NCI-H2171 (cell line): ENCODE data around the gene PDE6A.

Experiments
- DNase-seq: peaks from one replicate; lab custom pipeline; 2025; lab: John Stamatoyannopoulos, UW

PDE6A gene

DNA sequence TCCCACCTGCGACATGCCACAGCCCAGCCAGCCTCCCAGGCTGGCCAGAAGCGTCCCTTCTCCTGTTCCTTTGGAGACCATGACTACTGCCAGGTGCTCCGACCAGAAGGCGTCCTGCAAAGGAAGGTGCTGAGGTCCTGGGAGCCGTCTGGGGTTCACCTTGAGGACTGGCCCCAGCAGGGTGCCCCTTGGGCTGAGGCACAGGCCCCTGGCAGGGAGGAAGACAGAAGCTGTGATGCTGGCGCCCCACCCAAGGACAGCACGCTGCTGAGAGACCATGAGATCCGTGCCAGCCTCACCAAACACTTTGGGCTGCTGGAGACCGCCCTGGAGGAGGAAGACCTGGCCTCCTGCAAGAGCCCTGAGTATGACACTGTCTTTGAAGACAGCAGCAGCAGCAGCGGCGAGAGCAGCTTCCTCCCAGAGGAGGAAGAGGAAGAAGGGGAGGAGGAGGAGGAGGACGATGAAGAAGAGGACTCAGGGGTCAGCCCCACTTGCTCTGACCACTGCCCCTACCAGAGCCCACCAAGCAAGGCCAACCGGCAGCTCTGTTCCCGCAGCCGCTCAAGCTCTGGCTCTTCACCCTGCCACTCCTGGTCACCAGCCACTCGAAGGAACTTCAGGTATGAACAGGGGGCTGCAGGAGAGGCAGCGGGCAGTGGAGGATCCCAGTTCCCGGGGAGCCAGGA, 108.0 kb downstream of the PDE6A start:
- DNase-seq: no peak

DNA sequence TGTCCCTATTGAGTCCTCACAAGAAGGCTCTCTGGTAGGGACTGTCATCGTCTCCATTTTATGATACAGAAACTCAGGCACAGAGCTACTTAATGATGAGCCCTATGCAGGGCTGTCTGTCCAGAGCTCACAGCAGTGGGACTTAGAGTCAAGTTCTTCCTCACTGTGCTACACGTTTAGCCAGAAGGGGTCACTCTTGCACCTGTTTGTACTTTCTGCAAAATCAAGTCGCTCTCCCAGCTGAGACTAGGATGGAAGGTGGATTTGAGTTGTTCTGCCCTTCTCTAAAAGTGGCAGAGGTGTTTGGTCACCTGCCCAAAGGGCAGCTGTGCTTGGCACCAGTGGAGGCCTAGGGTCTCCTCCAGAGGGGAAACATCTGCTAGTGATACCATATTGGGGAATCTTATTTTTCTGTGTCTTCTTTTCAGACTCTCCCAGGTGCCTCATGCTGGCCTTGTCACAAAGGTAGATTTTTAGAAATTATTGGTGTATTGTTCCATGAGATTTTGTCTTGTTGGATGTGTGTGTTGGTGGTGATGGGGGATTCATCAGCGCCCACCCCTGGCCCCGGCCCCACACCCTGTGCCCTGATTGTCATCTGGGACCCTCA, 110.2 kb downstream of the PDE6A start:
- no peak for DNase-seq

DNA sequence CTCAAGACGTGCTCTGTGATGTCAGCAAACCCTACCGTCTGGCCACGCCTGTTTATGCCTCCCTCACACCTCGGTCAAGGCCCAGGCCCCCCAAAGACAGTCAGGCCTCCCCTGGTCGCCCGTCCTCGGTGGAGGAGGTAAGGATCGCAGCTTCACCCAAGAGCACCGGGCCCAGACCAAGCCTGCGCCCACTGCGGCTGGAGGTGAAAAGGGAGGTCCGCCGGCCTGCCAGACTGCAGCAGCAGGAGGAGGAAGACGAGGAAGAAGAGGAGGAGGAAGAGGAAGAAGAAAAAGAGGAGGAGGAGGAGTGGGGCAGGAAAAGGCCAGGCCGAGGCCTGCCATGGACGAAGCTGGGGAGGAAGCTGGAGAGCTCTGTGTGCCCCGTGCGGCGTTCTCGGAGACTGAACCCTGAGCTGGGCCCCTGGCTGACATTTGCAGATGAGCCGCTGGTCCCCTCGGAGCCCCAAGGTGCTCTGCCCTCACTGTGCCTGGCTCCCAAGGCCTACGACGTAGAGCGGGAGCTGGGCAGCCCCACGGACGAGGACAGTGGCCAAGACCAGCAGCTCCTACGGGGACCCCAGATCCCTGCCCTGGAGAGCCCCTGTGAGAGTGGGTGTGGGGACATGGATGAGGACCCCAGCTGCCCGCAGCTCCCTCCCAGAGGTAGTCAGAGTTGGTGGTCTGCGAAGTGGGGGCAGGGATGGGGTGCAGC, 111.3 kb downstream of the PDE6A start:
- DNase-seq: no peak

DNA sequence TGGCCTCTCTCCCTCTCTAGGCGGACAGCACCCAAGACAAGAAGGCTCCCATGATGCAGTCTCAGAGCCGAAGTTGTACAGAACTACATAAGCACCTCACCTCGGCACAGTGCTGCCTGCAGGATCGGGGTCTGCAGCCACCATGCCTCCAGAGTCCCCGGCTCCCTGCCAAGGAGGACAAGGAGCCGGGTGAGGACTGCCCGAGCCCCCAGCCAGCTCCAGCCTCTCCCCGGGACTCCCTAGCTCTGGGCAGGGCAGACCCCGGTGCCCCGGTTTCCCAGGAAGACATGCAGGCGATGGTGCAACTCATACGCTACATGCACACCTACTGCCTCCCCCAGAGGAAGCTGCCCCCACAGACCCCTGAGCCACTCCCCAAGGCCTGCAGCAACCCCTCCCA, 112.0 kb downstream of the PDE6A start:
- no peak for DNase-seq

DNA sequence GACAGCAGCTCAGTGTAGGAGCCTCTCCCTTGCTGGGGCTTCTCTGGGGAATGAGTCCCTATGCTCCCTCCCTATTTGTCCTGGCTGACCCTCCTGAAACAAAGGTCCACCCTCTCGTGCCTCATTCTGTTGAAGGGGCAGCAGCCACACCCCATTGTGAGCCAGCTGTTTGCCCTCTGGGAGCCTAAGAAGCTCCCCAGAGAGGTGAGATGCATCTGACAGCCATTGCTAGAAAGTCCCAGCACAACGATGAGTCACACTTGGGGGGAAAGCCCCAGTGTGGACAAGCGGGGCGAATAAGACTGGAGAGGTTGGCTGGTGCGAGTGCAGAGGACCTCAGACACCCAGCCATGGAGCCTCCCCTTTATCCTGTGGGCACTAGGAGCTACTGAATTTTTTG, 113.1 kb downstream of the PDE6A start:
- DNase-seq: no peak

DNA sequence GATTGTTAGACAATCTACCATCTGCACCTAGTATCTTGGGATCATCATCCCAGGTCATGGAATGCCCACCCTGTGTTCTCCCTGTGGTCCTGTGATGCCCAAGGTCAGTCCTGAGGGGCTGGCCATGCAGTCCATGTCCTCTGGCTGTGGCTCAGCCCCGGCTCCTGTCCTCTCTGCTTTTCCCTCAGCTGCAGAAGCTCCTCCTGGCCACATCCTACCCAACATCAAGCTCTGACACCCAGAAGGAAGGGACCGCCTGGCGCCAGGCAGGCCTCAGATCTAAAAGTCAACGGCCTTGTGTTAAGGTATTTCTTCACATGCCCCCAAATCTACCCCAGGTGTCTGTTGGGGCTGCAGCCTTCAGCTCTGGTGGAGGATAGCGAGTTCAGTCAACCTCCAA, 114.0 kb downstream of the PDE6A start:
- DNase-seq: no peak

DNA sequence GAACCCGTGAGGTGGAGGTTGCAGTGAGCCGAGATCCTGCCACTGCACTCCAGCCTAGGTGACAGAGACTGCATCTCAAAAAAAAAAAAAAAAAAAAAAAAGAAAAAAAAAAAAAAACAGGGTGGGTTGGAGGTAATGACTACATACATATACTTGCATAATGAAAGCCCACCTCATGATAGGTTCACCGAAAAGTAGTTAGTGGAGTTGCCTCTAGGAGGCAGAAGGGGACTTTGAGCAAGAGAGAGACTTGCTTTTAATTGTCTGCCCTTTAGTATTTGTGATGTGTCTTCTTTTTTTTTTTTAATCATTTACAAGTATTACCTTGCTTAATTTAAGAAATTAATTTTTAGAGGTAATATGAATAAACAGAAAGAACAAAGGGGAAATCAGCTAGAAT, 114.6 kb downstream of the PDE6A start:
- DNase-seq: no peak

DNA sequence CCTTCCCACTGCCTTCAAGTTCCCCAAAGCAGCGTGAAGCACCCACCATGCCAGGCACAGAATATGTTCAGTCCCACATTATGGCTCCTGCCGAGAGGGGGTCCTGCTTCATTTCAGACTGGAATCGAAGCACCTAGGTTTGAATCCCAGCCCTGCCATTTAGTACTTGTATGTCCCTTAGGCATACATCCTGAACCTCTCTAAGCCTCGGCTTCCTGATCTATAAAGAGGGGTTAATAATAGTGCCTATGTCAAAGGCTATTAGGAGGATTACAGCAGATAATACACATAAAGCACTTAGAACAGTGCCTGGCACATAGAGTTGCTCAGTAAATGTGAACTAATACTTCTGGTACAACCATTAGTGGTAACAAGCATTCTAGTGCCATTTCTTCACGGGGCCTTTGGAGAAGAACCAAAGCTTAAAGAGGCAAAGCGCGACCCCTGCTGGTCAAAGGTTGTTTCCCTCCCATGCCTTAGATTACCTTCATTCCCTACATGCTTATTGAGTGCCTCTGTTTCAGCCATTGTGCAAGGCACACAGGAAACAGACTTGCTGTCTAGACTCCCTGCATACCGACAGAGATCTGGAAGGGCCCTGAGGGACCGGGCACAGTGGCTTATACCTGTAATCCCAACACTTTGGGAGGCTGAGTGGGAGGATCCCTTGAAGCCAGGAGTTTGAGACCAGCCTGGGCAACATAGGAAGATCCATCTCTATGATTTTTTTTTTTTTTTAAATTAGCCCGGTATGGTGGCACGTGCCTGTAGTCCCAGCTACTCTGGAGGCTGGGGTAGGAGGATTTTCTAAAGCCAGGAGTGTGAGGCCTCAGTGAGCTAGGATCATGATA, 116.2 kb downstream of the PDE6A start:
- peak; percentile 27 for DNase-seq

DNA sequence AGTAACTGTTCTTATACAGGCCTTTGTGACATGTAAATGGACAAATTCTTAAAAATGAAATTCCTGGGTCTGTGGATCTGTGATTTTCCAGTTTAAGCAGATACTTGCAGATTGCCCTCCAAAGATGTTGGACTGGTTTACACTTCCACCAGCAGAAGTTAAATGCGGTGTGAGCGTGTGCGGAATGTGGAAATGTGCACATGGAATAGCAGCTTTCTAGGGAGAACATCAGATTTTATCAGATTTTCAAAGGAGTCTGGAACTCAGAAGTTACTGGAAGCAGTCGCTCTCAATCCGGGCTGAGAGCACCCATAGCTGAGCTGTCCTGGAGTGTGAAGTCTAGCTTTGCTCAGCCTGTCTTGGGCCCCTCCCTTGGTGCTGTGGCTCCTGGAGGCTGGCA, 117.0 kb downstream of the PDE6A start:
- no peak for DNase-seq

DNA sequence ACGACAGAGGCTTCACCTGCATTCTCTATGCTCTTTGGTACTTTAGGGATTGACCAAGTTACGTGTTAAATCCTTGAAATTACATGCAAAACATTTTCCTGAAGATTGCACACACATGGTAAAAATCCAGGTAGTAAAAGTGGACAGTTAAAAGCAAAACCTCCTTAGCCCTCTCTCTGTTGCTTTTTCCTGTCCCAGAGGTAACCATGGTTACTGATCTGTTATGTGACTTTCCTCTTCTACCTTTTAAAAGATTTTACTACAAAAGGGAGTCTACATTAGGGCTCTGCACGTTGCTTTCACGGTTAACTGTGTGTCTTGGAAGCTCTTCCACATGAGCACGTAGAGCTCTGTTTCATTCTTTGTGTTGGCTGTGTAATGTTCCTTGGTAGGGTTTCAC, 117.5 kb downstream of the PDE6A start:
- DNase-seq: no peak

DNA sequence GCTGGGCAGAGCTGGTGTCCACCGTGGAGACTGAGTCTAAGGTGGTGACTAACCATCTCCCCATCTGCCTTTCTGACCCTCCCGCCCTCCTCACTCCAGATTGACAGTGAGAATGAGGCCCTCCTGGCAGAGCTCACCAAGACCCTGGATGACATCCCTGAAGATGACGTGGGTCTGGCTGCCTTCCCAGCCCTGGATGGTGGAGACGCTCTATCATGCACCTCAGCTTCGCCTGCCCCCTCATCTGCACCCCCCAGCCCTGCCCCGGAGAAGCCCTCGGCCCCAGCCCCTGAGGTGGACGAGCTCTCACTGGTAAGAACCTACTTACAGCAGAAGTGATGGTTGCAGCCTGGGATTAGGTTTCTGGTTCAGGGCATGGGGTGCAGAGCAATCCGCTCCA, 118.0 kb downstream of the PDE6A start:
- DNase-seq: no peak

DNA sequence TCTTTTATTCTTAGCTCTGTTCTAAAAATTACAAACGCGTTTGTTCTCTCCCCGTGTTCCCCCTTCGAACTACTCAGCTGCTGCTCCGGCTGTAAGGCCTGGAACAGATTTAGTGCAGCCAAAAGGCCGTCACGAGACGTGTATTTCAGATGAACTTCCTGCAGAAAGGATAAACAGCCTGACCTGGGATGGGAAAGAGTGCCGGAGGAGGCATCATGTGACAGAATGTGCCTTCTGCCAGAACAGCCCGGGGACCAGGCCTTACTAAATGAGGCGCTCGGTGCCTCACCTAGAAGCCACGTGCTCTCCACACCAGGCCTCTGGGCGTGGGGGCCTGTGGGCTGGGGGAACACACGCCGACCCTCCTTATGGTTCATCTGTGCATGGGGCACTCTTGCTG, 119.7 kb downstream of the PDE6A start:
- no peak for DNase-seq

DNA sequence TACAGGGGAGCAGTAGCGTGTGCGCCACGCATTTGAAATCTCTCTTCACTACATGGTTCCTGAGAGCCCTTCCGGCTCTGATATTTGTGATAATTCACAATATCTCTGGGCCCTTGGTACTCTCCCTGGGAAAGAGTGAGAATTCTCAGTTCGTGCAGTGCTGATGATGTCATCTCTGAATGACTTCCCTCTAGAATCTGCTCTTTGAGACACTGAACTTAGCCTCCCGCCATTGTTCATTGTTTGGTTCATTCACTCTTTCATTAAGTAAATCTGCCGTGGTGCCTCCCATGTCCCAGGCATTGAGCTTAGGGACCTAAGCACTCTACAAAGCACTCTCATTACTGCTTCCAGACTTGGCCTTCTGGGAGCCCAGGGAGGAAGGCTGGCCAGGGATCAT, 120.5 kb downstream of the PDE6A start:
- no peak for DNase-seq

DNA sequence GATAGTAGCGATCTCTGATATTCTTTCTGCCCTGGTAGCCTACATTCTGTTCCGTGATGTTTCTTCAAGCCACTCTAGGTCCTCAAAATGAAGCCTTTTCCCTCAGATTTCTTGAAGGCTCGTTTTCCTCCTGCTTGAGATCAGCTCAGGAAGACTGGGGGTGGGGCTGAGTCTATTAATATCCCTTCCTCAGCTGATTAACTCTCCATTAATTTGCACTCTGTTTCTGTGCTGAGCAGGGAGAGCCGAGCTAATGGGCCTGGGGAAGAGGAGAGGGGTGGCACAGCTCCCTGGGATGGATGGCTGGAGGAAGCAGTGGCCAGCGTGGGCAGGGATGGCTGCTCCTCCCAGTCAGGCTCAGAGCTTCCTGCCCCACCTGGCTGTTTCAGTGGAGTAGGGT, 121.2 kb downstream of the PDE6A start:
- no peak for DNase-seq

DNA sequence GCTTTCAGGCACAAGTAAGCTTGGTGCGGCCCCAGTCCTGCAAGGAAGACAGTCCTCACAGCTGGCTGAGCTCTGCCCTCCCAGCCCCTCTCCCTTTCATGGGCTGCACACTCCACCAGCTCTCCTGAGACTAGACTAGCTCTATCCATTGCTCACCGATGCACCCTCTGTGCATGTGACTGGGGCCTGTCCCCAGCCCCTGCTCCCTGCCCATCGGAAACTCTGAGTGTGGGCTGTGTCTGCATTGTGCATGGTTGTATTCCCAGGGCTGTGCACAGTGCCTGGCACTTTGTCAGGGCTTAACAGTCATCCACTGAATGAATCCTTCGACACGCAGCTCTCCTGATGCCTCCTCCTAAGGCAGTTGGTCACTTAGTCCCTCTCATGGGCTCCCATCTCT, 122.3 kb downstream of the PDE6A start:
- no peak for DNase-seq

DNA sequence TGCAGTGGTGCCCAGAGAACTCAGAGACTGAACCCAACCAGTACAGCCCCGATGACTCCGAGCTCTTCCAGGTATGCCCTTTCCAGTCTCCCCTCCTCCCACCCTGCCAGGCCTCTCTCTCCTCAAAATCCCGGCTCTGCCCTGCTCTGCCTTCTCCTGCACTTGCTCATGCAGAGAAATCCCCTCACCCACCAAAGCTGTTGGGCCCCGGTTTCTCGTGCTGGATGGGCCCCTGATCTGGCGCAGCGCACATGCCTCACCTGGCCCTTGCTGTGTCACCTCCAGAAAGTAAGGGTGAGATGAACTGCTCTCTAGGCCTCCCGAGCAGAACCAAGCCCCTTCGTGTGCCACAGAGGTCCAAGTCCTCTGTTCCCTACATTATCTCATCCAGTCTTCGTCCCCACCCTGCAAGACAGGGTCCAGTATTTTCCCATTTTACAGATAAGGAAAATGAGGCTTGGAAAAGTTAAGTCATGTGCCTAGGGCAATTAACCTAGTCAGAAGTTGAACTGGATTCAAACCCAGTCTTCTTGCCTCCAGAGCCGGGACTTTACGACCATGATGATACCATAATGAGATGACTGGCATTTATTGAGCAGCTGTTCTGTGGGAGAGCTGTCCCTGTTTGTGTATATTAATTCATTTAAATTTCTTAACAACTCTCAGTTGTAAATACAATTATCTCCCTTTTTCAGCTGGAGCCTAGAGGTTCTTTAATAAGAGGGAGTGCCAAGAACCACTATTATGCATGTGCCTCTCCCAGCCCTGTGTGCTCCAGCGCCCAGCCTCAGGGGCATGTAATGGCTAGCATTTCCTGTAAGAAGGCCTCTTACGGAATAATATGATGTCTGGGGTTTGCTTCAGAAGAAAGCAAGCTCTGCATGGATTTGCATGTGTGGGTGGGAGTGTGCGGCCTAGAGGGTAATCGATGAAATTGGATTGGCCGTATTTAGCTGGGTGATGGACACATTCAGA, 123.8 kb downstream of the PDE6A start:
- no peak for DNase-seq

DNA sequence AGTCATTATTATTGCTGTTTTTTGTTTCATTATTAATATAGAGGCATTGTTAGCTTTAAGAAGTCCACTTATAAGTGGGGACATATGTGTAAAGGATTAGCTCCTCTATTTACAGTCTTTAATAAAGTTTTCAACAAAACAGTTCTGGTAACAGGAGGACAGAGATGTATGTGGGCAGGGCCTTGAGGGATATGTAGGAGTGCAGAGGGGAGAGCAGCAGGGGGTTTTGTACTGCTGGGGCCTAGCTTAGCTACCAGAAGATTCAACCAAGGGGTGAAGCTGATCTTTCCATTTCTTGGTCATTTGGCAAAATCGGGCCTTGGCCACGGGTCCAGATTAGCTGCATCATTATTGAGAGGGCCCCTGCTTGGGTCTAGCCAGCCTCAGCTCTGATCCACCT, 124.6 kb downstream of the PDE6A start:
- no peak for DNase-seq

DNA sequence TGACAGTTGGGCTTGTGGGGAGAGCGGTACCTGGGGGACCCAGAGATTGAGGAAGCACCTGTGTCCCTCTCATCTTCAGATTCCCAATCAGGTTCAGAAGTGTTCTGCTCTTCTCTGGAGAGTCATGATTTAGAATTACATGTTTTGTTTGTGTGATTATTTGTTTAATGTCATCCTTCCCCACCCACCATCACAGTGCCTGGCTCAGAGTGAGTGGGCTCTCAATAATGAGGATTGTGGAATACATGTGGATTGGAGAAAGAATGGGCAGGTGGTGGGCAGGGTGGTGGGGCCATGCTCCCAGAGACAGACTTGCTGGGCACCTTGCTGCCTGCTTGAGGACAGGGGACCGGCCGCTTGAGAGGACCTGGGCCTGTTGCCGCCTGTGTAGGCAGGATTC, 126.5 kb downstream of the PDE6A start:
- DNase-seq: no peak

DNA sequence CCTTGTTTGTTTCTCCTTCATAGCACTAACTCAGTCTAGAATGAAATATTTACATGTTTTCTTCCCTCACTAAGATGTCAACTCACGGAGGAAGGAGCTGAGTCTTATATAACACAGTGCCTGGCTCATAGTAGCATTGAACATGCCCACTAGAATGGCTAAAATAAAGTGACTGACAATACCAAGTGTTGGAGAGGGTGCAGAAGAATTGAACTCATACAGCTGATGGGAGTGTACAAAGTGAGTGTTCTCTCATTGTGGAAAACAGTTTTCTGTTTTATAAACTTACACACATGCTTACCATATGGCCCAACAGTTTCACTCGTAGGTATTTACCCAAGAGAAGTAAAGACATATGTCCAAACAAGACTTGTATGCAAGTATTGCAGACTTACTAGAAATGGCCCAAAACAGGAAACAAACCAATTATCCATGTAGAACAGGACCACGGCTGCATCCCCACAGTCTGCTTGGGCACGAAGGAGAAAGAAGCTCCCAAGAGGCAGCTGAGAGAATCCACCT, 127.0 kb downstream of the PDE6A start:
- no peak for DNase-seq

DNA sequence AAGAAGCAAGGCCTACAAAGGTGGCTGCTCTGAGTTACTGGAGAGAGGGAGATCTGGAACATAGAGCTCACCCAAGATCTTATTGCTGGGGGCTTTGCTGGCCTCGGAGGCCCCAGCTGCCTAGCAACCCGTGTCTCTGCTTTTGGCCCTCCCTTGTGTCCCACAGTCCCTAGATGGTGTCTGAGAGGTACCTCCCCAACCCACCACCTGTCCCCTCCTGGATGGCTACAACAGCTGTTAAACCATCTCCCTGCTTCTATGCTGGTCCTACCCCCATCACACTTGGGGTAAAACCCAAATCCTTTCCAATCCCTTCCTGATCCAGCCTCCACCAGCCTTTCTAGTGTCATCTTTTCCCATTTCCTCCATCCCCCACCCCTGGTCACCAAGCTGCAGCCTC, 127.9 kb downstream of the PDE6A start:
- no peak for DNase-seq

DNA sequence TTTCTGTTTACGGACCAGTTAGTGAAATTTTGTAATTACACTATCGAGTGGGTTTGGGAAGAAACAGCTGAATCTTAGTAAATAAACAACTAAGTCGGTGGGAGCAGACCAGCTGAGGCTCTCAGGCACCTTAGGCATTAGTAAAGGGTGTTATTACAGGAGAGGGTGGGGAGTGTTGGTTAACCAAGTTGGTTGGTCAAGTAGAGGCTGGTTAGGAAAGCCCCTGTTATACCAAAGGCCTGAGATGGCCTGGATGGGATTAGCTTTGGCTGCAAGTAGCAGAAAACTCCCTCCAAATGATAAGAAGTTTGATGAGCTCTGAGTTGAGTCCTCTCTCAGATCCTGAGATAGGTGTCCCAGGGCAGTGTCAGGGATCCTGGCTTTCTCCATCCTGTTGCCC, 133.1 kb downstream of the PDE6A start:
- DNase-seq: no peak
